Measurements from ENCODE around the gene MEI4.
"Not testable (repeated sequence)": the region's sequence is repeated elsewhere in the genome, so short reads cannot be mapped to it uniquely, and the experiment has no call there.

Gene MEI4

GRCh38 chr6:77674211-77674610, 21.4 kb downstream of the MEI4 start:
- no peak for TF ChIP-seq CTCF (conservative IDR thresholded peaks at IDR 0.05; ENCODE audit: low read length)
- H3K4me3 ChIP-seq (ENCODE audit: low read length) = no peak overlapping the region
- DNase-seq (ENCODE audit: low read depth) = no peak

GRCh38 chr6:77678048-77678447, 25.2 kb downstream of the MEI4 start:
- no peak for TF ChIP-seq CTCF (conservative IDR thresholded peaks at IDR 0.05; ENCODE audit: low read length)
- no peak overlapping the region for H3K4me3 ChIP-seq (ENCODE audit: low read length)
- no peak for DNase-seq (ENCODE audit: low read depth)

GRCh38 chr6:77683515-77683914, 30.7 kb downstream of the MEI4 start:
- TF ChIP-seq CTCF (conservative IDR thresholded peaks at IDR 0.05; ENCODE audit: low read length) = no peak
- no peak for DNase-seq (ENCODE audit: low read depth)
- H3K4me3 ChIP-seq (ENCODE audit: low read length) = no peak overlapping the region

- no peak for DNase-seq (ENCODE audit: low read depth)
- no peak for TF ChIP-seq CTCF (conservative IDR thresholded peaks at IDR 0.05; ENCODE audit: low read length)
- H3K4me3 ChIP-seq (ENCODE audit: low read length) = no peak overlapping the region
Observed at GRCh38 chr6:77686931-77687330, 34.1 kb downstream of the MEI4 start.

GRCh38 chr6:77688649-77689048, 35.8 kb downstream of the MEI4 start:
- DNase-seq (ENCODE audit: low read depth) = no peak
- no peak overlapping the region for H3K4me3 ChIP-seq (ENCODE audit: low read length)
- TF ChIP-seq CTCF (conservative IDR thresholded peaks at IDR 0.05; ENCODE audit: low read length) = no peak

- DNase-seq (ENCODE audit: low read depth); H3K4me3 ChIP-seq (ENCODE audit: low read length): not testable (repeated sequence)
Observed at GRCh38 chr6:77700095-77700494, 47.3 kb downstream of the MEI4 start.

GRCh38 chr6:77707603-77708002, 54.8 kb downstream of the MEI4 start:
- no peak overlapping the region for H3K4me3 ChIP-seq (ENCODE audit: low read length)
- no peak for TF ChIP-seq CTCF (conservative IDR thresholded peaks at IDR 0.05; ENCODE audit: low read length)
- no peak for DNase-seq (ENCODE audit: low read depth)

GRCh38 chr6:77715588-77715987, 62.7 kb downstream of the MEI4 start:
- DNase-seq (ENCODE audit: low read depth) = no peak
- no peak for TF ChIP-seq CTCF (conservative IDR thresholded peaks at IDR 0.05; ENCODE audit: low read length)
- H3K4me3 ChIP-seq (ENCODE audit: low read length) = no peak overlapping the region

Data from AG10803 (cell line).